OCI-LY7 (cell line): ENCODE data around the gene CDK5R2. TPM values are rescaled to one million over a fixed set of nuclear protein-coding genes. Genes with fewer than 3 reads are reported as not detected.

Experiments used
- BruUV-seq: library from RNA; stranded (reverse); fragments of 400-500 nt; replicated peaks from 2 replicates; lab custom pipeline; 2021; lab: Mats Ljungman, UMichigan
- CTCF ChIA-PET: fragments of 300-600 bp; sonication (Branson Sonifier 250); formaldehyde crosslinking; loops from one replicate; lab custom pipeline; 2022; ENCODE audit warnings: antibody characterized with exemption; ENCODE audit not compliant: unreplicated experiment; lab: Charles Lee
- POLR2A ChIA-PET: fragments of 300-600 bp; sonication (Branson Sonifier 250); formaldehyde crosslinking; loops from one replicate; lab custom pipeline; 2022; ENCODE audit warnings: antibody characterized with exemption; lab: Charles Lee
- DNase-seq: peaks from one replicate; pipeline ENCODE4 v3.0.0-alpha.2; 2015; ENCODE audit warnings: low spot score
- H2AFZ ChIP-seq: fragments of 200-600 bp; sonication (generic), shearing (Covaris generic); 2 replicates; pipeline ENCODE4 v1.6.1; 2014; ENCODE audit warnings: mild to moderate bottlenecking, antibody characterized with exemption, low read length, moderate library complexity
- H3K27ac ChIP-seq: fragments of 200-600 bp; sonication (generic); 2 replicates; pipeline ENCODE4 v1.5.1; 2014; ENCODE audit warnings: mixed run types, low read depth, mild to moderate bottlenecking, moderate library complexity, low read length, inconsistent platforms; ENCODE audit not compliant: poor library complexity, severe bottlenecking
- H3K36me3 ChIP-seq: fragments of 200-600 bp; sonication (generic); 2 replicates; pipeline ENCODE4 v1.6.1; 2014; ENCODE audit warnings: mild to moderate bottlenecking, antibody characterized with exemption, low read length, moderate library complexity, mixed read lengths; ENCODE audit not compliant: insufficient read depth
- H3K4me1 ChIP-seq: fragments of 200-600 bp; sonication (generic); 2 replicates; pipeline ENCODE4 v1.5.1; 2014; ENCODE audit warnings: mild to moderate bottlenecking, low read length; ENCODE audit not compliant: insufficient read depth, poor library complexity, severe bottlenecking
- H3K4me2 ChIP-seq: fragments of 200-600 bp; sonication (generic); 2 replicates; pipeline ENCODE4 v1.6.1; 2014; ENCODE audit warnings: mild to moderate bottlenecking, low read length
- H3K4me3 ChIP-seq: fragments of 200-600 bp; sonication (generic); 2 replicates; pipeline ENCODE4 v1.5.1; 2014; ENCODE audit warnings: mild to moderate bottlenecking, low read depth, low read length; ENCODE audit not compliant: poor library complexity, severe bottlenecking
- H3K79me2 ChIP-seq: fragments of 200-600 bp; sonication (generic); 2 replicates; pipeline ENCODE4 v1.6.1; 2016; ENCODE audit warnings: low read depth, mild to moderate bottlenecking, low read length, moderate library complexity, mixed read lengths; ENCODE audit not compliant: insufficient read depth
- H3K9me2 ChIP-seq: fragments of 200-600 bp; sonication (generic); 2 replicates; pipeline ENCODE4 v1.6.1; 2016; ENCODE audit warnings: mild to moderate bottlenecking, low read length, mixed read lengths; ENCODE audit not compliant: insufficient read depth
- H3K9me3 ChIP-seq: fragments of 200-600 bp; sonication (generic); 2 replicates; pipeline ENCODE4 v1.6.1; 2014; ENCODE audit warnings: mild to moderate bottlenecking, mixed run types, low read length, mixed read lengths
- H4K20me1 ChIP-seq: fragments of 200-600 bp; sonication (generic); 2 replicates; pipeline ENCODE4 v1.6.1; 2014; ENCODE audit warnings: mild to moderate bottlenecking, antibody characterized with exemption, low read length, moderate library complexity, mixed read lengths; ENCODE audit not compliant: insufficient read depth
- CTCF ChIP-seq: fragments of 200-600 bp; sonication (generic); conservative IDR thresholded peaks from 2 replicates; pipeline ENCODE4 v1.5.1; 2014; ENCODE audit warnings: mild to moderate bottlenecking, antibody characterized with exemption, low read length, moderate library complexity, mixed read lengths
- EZH2phosphoT487 ChIP-seq: fragments of 200-600 bp; sonication (generic); IDR thresholded peaks from 2 replicates; pipeline ENCODE4 v1.6.1; 2018; ENCODE audit warnings: low read depth, borderline replicate concordance, mild to moderate bottlenecking, mixed run types, antibody characterized with exemption, low read length, moderate library complexity, mixed read lengths
- intact Hi-C: fragments of 100-400 bp; cut with micrococcal nuclease; formaldehyde crosslinking; loops from one replicate; pipeline ENCODE4 v1.10.0; 2022; ENCODE audit not compliant: unreplicated experiment
- total RNA-seq, 2 experiments: library from RNA; depleted of rRNA in 1 of 2; stranded (reverse); fragments of >200 nt in 1 of 2; shearing (Covaris generic) in 1 of 2; gene quantifications; 2 replicates each; pipeline ENCODE4 v1.2.3, GENCODE V29; 2014 to 2022

CDK5R2 gene
- total RNA-seq, 2 experiments from 2014 or later = 0.09 to 0.63 TPM

- H3K27ac ChIP-seq = no peak overlapping the region
- no peaks in the 10 kb centered on the region for H4K20me1 ChIP-seq
- no peak for TF ChIP-seq CTCF
- no peak for TF ChIP-seq EZH2phosphoT487
- no peak for DNase-seq
- H2AFZ ChIP-seq = no peak overlapping the region
- intact Hi-C loops = no loop called here
- H3K4me3 ChIP-seq = no peak overlapping the region
- BruUV-seq = no TSS peak
- H3K79me2 ChIP-seq = no peaks in the 10 kb centered on the region
- H3K4me2 ChIP-seq = no peak overlapping the region
- no peaks in the 10 kb centered on the region for H3K9me3 ChIP-seq
- H3K9me2 ChIP-seq = no peaks in the 10 kb centered on the region
- POLR2A ChIA-PET = interaction anchor here (0.6 kb wide), 1 partner anchor 25 kb away, joined by 3 read pairs; no protein-coding TSS in a partner anchor
- CTCF ChIA-PET = no interaction called here
- H3K36me3 ChIP-seq = no peaks in the 10 kb centered on the region
- peaks cover 6% of the 10 kb centered on the region for H3K4me1 ChIP-seq
Observed at GRCh38 chr2:218961651-218962570, 2.4 kb downstream of the CDK5R2 start.

GRCh38 chr2:218962859-218963492 lies 3.5 kb downstream of the CDK5R2 start:
- CTCF ChIA-PET = no interaction called here
- BruUV-seq = no TSS peak
- no peaks in the 10 kb centered on the region for H3K79me2 ChIP-seq
- H3K27ac ChIP-seq = no peak overlapping the region
- POLR2A ChIA-PET = no interaction called here
- intact Hi-C loops = no loop called here
- H2AFZ ChIP-seq = no peak overlapping the region
- peaks cover 6% of the 10 kb centered on the region for H3K4me1 ChIP-seq
- no peaks in the 10 kb centered on the region for H4K20me1 ChIP-seq
- H3K9me3 ChIP-seq = no peaks in the 10 kb centered on the region
- no peak overlapping the region for H3K4me2 ChIP-seq
- no peaks in the 10 kb centered on the region for H3K36me3 ChIP-seq
- no peak for DNase-seq
- no peak for TF ChIP-seq EZH2phosphoT487
- TF ChIP-seq CTCF = no peak
- H3K9me2 ChIP-seq = no peaks in the 10 kb centered on the region
- H3K4me3 ChIP-seq = no peak overlapping the region

GRCh38 chr2:218963601-218964000 lies 4.1 kb downstream of the CDK5R2 start:
- no peak for DNase-seq
- no peaks in the 10 kb centered on the region for H3K9me2 ChIP-seq
- H3K4me2 ChIP-seq = no peak overlapping the region
- POLR2A ChIA-PET = no interaction called here
- intact Hi-C loops = no loop called here
- no peaks in the 10 kb centered on the region for H3K36me3 ChIP-seq
- no peak overlapping the region for H3K4me3 ChIP-seq
- H2AFZ ChIP-seq = no peak overlapping the region
- no peak overlapping the region for H3K27ac ChIP-seq
- no TSS peak for BruUV-seq
- H4K20me1 ChIP-seq = no peaks in the 10 kb centered on the region
- CTCF ChIA-PET = no interaction called here
- H3K79me2 ChIP-seq = no peaks in the 10 kb centered on the region
- TF ChIP-seq CTCF (no peak), EZH2phosphoT487 (no peak)
- H3K9me3 ChIP-seq = no peaks in the 10 kb centered on the region
- peaks cover 5% of the 10 kb centered on the region for H3K4me1 ChIP-seq
